SK-MEL-5 (cell line): ENCODE data around the gene FAU. TPM values are rescaled to one million over a fixed set of nuclear protein-coding genes. Genes with fewer than 3 reads are reported as not detected.

ENCODE experiments used
- DNase-seq: peaks from one replicate; pipeline ENCODE4 v3.0.0-alpha.2; 2016; ENCODE audit warnings: low read depth, low spot score
- in situ Hi-C: cut with HindIII; loops from 2 replicates; pipeline ENCODE4 v1.10.0; 2016; ENCODE audit warnings: low sequenced_read_pairs, high pct_unique_total_duplicates, low pct_unique_long_range_greater_than_20kb
- total RNA-seq: library from RNA; depleted of rRNA; stranded (reverse); fragments of >200 nt; shearing (Covaris generic); gene quantifications from 2 replicates; pipeline ENCODE4 v1.2.3, GENCODE V29; 2014

The FAU gene
- total RNA-seq, 1 experiment from 2014 or later: 196 TPM

DNA sequence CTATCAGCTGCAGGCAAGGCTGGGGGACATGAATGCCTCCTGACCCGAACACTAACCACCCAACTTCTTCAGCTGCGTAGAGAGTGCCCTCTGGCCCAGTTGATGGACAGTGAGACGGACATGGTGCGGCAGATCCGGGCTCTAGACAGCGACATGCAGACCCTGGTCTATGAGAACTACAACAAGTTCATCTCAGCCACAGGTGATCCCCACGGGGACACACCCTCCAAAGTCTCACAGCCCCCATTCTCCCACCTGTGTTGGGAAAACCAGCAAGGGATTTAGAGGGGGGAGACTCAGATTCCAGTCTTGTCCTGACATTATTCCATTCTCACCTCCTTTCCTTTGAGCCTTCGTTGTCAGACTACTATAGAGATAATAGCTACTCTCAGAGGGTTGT, 25.0 kb downstream of the FAU start:
- in situ Hi-C loops: no loop called here

DNA sequence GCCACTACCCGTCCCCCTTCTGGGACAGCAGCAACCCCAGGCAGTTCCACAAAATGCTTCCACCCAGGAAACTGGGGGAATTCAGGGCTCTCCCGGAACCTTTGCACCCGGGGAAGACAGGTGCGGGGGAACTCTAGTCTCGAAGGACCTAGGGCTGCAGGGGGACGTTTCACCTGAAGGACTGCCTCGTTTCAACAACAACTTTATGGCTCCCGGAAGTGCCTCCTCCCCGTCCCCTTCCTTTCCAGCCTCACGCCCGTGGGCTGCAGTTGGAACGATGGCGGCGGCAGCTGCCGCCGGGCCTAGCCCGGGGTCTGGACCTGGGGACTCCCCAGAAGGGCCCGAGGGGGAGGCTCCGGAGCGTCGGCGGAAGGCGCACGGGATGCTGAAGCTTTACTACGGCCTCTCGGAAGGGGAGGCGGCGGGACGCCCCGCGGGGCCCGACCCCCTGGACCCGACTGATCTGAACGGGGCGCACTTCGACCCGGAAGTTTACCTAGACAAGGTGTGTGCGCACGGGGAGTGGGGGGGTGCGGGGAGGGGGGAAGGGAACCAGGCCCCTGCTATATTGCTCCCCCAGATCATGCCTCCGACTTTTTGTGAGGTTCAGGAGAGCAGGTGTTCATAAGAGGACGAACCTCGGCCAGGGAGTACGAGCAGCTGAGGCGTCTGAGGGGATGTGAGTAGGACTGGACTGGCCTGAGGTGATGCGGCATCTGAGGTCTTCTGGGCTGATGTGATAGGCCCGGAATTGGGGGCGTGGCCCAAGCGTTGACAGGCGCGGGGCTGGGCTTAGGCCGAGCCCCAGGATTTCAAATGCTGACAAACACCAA, 25.7 kb downstream of the FAU start, which contains the start of gene VPS51:
VPS51 (plus strand) TSS at position 241 of the 833 bp plus-strand sequence; CDS start at position 278, 37 bp downstream.
- in situ Hi-C loops: no loop called here
- DNase-seq: peak; percentile 82

More for the DNA sequence above, 25.0 kb downstream of the FAU start:
- no peak for DNase-seq

DNA sequence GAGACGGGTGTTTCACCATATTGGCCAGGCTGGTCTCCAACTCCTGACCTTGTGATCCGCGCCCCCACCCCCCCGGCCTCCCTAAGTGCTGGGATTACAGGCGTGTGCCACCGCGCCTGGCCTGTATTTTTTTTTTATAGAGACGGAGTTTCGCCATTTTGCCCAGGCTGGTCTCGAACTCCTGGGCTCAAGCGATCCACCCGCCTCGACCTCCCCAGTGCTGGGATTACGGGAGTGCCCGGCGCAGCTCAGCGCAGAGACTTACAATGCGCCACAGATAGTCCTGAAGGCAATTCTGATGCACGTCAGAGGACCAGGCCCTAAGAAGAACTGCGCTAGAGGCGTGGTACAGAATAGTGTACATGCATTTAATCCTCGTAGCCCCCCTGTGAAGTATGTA, 26.5 kb downstream of the FAU start:
- no peak for DNase-seq
- in situ Hi-C loops: no loop called here

DNA sequence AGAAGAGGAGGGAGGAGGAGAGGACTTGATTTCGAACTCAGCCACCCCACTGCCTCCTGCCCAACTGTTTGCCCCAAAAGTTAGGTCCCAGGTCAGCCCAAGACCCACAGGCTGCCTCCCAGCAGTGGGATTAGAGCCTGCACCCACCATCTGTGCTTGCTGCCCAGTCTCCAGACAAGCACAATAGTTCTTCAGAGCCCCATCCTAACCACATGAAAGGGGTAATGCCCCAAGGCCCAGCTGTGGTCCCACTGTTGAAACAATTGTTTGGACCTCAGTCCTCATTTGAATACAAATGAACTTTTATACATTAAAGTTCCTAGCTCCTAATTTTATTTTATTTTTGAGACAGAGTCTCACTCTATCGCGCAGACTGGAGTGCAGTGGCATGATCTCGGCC, 31.3 kb downstream of the FAU start:
- in situ Hi-C loops: no loop called here
- no peak for DNase-seq

DNA sequence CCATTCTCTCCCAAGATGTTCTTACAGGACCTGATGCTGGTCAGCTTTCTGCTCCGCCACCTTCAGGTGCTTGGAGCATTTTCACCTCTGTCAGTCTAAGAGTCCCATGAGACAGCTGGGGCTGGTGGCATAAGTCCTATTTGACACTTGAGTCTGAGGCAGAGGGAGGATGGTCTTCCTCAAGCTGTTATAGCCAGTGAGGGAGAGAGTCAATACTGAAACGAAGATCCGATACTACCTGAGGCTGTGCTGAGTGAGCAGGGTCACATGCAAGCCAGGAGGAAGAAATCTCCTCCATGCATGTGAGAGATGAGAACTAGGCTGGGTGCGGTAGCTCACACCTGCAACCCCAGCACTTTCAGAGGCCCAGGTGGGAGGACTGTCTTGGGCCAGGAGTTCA, 32.3 kb downstream of the FAU start:
- in situ Hi-C loops: no loop called here
- no peak for DNase-seq

DNA sequence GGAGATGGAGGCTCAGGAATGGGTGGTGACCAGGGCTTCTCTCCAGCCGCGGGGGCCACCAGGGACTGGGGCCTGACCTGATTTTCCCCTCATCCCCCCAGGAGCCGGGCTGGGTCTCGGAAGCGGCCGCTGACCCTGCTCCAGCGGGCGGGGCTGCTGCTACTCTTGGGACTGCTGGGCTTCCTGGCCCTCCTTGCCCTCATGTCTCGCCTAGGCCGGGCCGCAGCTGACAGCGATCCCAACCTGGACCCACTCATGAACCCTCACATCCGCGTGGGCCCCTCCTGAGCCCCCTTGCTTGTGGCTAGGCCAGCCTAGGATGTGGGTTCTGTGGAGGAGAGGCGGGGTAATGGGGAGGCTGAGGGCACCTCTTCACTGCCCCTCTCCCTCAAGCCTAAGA, 34.1 kb downstream of the FAU start:
- in situ Hi-C loops: no loop called here
- no peak for DNase-seq

DNA sequence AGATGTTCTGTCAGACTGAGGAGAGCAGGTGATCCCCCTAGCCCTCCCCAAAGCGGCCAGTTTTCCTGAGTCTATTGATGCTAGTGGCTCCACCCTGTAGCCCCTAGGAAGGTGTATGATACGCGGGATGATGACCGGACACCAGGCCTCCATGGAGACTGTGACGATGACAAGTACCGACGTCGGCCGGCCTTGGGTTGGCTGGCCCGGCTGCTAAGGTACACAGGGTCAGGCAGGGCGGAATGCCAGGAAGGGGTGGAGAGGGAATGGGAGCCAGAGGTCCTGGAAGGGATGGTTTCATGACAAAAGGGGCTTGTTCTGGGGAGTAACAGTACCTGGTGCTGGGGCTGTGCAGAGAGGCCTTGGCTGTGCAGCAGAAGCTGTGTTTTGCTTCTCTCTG, 34.7 kb downstream of the FAU start:
- DNase-seq: no peak
- in situ Hi-C loops: no loop called here

DNA sequence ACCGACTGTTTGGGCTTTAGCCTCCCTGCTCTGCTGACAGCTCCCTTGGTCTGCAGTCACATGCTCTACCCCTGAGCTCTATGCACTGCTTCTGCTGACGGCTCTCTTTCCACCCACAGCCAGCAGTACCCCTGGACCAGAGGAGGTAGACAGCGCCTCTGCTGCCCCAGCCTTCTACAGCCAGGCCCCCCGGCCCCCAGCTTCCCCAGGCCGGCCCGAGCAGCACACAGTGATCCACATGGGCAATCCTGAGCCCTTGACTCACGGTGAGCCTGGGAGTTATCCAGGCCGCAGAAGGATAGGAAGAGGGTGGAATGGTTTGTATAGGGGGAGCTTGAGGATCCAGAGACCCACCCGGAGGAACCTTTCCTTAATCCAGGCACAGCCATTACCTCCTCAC, 35.1 kb downstream of the FAU start:
- DNase-seq: no peak
- in situ Hi-C loops: no loop called here

DNA sequence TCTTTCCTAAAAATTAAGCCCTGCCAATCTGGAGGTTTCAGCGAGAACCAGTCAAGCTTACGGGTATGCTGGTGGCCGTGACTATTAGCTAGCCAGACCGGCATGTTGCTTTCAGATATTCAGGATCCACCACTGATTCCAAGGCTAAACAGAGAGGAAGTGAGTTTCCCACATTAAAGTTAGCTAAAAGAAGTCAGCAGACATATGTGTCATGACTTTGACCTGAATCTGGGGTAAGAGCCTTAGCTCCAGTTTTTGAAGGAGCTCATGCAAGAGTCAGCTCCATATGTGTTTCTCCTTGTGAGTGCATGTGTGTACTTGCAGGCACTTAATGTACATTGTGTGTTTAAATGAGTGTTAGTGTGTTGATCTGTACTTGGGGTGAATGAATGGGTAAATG, 36.5 kb downstream of the FAU start:
- in situ Hi-C loops: no loop called here
- no peak for DNase-seq

DNA sequence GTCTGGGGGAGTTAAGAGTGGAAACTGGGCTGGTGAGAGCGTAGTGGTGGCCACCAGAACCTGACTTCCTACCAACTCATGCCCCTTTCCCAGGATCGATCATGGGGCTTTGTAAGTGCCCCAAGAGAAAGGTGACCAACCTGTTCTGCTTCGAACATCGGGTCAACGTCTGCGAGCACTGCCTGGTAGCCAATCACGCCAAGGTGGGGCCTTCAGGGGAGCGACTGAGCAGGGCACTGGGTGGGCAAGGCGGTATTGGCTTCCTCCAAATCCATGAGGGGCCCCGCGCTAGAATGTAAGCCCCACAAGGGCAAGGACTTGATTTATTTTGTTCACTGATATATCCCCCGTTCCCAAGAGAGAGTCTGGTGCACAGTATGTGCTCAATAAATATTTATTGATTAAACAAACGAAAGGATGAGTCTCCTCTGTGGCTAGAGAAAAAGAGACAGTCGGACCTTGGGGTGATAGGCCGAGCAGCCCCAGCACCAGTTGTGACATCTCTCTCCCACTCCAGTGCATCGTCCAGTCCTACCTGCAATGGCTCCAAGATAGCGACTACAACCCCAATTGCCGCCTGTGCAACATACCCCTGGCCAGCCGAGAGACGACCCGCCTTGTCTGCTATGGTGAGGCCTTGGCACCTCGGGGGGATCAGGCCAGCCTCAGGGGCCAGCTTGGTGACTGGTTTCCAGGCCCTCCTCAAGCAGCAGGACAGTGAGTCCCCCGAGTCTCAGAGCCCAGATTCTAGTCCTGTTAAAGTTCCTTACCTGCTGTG, 37.1 kb downstream of the FAU start:
- in situ Hi-C loops: no loop called here
- no peak for DNase-seq

DNA sequence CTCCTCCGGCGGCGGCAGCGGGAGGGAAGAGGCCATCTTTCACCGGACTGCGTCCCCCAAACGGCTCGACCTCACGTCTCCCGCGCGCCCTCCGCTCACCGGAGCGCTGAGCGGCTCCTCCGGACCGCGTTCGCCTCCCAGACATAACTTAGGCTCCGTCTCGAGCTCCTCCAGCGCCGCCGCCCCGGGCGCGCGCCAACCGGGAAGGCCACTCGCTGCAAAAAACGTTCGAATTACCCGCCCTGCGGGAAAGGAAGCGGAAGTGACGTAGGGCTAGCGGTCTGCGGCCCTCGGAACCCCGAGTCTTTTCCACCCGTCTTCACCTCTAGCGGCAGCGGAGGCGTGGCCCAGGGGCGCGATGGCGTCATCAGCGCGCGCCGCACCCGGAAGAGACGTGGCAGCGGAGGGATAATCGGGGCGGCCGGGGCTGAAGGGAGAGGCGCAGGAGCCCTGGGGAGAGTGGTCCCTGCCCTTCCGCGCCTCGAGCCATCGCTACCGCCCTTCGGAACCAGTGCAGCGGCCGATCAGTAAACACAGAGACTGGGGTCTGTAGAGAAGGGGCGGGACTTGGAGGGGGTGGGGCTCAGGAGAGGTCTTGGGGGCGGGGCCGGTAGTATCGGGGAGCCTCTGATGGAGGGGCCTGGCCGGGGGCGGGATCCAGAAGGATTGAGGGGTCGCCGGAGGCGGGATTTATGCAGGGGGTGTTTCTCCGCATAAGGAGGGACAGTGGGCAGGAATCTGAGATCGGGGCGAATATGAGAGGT, 37.9 kb downstream of the FAU start, which contains the start of the genes CDCA5 and ZFPL1:
CDCA5 (minus strand) TSS at position 207 of the 764 bp plus-strand sequence; CDS start at position 145, 62 bp downstream.
ZFPL1 (plus strand) TSS at position 389 of the 764 bp plus-strand sequence. CDS start 477 bp downstream, outside the sequence.
- DNase-seq: peak; percentile 91
- in situ Hi-C loops: no loop called here

DNA sequence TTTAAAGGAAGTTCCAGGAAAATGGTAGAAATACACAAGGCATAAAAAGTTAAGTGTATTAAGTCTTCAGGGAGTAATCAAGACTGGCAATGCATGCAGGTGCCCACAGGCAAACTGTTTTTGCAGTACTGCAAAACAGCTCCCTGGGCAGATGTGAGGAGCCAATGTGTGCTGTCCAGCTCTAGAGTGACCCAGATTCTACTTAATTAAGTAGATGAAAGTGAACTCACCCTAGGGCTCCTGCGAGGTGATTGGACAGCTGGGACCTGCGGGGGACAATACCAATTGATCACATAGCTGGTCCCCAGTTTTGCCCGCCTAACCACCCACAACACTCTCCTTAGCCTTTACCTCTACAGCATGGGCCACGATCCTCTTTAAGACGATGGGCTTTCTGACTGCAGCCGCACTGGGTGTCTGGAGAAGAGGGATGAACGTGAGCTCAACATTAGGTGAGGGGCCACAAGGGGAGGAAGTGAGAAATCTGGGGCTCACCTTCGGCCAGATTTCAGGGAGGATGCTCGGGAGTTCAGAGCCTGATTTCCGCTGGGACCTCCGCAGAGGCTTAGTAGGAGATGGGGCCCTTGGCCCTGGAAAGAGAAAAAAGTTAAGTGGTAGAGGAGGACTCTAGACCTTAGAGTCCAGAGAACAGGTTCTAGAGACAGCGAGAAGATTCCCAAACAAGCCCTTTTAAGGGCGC, 38.6 kb downstream of the FAU start:
- in situ Hi-C loops: no loop called here

DNA sequence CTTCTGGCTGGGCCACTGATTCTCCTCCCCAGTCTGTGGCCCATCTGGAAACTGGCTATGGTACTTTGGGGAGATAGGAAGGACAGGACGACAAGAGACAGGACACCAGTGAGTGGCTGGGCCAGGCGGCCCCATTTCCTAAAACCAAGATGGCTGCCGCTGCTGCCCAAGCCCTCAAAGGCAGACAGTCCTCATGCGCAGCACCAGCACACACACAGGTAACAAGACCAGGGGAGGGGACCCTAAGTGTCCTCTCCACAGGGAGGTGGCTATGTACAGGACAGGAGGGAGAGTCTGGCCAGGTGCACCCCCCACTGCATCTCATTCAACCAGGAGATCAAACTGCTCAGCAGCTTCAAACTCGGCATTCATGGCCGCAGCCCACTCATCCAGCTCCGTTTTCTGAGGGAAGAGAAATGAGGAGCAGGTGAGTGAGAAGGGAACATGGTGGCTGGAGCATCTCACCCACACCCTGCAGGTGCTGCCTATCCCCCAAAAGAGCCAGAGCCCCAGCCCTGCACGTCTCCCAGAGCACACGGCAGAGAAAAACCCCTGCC, 43.1 kb downstream of the FAU start:
- DNase-seq: no peak

More for the DNA sequence above, 38.6 kb downstream of the FAU start:
- no peak for DNase-seq

DNA sequence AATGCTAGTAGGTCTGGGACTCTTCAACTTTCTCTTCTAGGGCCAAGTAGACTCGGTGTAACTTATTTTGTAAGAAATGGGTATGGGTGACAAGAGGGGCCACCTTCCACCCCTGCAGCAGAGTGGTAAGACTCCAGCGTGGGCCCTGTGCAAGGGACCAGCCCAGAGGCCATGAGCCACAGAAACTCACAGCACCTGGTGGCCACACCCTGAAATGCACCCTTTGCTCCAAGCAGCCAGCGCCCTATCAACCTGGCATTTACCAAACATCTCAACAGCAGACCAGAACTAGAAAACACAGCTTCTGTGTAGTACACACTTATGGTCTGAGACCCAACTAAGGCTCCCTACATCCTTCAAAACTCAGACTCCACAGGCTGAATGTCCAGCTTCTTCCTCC, 43.8 kb downstream of the FAU start:
- in situ Hi-C loops: no loop called here
- DNase-seq: peak; percentile 56

More for the DNA sequence above, 43.1 kb downstream of the FAU start:
- in situ Hi-C loops: no loop called here

DNA sequence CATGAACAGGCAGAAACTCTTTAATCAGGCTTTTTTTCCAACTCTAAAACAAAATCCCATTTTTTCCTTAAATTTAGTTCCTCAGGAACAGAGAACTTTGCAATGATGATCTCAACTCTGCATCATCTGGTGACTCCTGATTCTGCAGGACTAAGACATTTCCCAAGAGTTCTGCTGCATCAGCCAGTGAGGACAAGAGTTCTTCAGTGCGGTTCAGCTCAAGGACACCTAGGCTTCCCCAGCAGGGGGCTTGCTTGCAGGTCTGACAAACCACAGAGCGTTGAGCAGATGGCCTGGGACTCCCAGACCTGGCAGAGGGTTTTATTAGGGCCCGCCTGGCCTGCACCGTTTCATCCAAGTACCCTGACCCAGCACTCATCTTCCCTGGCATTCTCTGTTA, 44.5 kb downstream of the FAU start:
- no peak for DNase-seq
- in situ Hi-C loops: no loop called here

DNA sequence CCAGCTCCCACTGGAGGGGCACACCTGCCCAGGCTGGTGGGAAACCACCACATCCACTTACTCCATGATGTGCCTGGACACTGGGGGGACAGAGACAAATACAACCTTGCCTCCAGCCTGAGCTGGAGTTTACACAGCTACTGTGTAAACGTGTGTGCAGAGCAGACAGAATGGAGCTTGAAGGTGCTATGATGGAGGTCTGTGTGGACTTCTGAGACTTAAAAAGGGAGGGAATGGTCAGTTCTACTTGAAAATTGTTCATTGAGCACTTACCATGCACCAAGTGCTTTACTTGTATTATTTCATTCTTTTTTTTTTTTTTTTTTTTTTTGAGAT, 49.3 kb downstream of the FAU start:
- in situ Hi-C loops: no loop called here
- no peak for DNase-seq
